Suprapubic skin (tissue), 3 donors: ENCODE data around the gene PCED1B.

Experiments used
- CTCF ChIP-seq, 2 donors: fragments of 200-600 bp in 1 of 2; fragments of 450-650 bp in 1 of 2; sonication (generic) in 1 of 2; IDR thresholded peaks; one replicate each; pipeline ENCODE4 v1.5.1; 2016 to 2019; ENCODE audit warnings: antibody characterized with exemption in 2 of 2, mild to moderate bottlenecking in 1 of 2, moderate library complexity in 1 of 2
- POLR2A ChIP-seq, 2 donors: fragments of 450-650 bp; IDR thresholded peaks; one replicate each; pipeline ENCODE4 v1.6.1; 2017; ENCODE audit warnings: antibody characterized with exemption in 2 of 2, mild to moderate bottlenecking in 2 of 2, moderate library complexity in 2 of 2

GRCh38 chr12:47152095-47152494, 72.7 kb downstream of the PCED1B start:
- TF ChIP-seq CTCF (IDR thresholded peaks at IDR 0.05) (no peak), POLR2A (IDR thresholded peaks at IDR 0.05) (no peak)
